GOT3 (cell line): ENCODE results near the gene SUSD6.
"Not testable (repeated sequence)": the region's sequence is repeated elsewhere in the genome, so short reads cannot be mapped to it uniquely, and the experiment has no call there.

Source experiments
- DNase-seq: peaks from one replicate; lab custom pipeline; 2025; ENCODE audit warnings: mixed read lengths; lab: John Stamatoyannopoulos, UW

The SUSD6 gene

DNA sequence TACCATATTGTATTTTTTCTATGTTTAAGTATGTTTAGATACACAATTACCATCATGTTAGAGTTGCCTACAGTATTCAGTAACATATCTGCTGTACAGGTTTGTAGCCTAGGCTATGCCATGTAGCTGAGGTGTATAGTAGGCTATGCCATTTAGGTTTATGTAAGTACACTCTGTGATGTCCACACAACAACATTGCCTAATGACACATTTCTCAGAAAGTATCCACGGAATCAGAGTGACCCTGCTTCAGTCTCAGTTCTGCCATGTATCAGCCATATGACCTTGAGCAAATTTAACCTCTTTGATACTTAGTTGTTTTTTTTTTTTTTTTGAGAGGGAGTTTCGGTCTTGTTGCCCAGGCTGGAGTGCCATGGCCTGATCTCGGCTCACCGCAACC is 12.7 kb downstream of the SUSD6 start:
- no peak for DNase-seq

GRCh38 chr14:69625299-69626131 is 14.1 kb downstream of the SUSD6 start:
- no peak for DNase-seq

DNA sequence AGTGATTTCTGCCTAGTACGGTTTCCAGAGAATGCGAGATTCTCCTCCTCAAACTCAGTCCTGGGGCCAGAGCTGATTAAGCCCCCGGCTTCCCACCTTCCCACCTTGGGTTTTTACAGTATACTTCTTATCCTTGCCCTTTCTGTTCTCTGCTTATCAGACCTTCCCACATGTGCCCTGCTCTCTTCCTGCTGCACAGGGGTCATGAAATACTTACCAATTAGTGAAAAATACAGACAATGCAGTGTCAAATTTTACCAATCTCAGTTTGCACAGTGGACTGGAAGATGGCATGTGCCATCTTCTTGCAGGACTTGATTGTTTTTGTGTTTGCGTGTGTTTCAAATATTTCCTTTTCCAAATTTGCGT is 14.7 kb downstream of the SUSD6 start:
- DNase-seq: no peak

- no peak for DNase-seq
Observed at GRCh38 chr14:69629225-69630127, 18.1 kb downstream of the SUSD6 start.

DNA sequence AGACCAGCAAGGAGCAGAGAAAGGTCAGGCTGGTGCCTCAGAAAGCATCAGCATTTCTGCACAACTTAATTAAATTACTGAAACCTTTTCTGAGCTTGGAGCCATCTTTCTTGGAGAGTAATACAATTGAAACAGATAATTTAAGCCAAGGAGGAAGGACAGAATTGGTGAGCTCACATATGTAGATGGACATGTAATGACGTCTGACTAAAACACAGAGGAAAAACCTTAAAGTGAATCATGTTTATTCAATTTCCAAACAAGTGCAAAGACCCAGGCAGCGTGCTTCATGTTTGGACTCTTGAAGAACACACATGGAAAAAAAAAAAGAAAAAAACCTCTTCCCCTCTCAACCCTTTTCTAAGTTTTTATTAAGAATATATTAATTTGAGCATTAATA is 19.0 kb downstream of the SUSD6 start:
- no peak for DNase-seq

DNA sequence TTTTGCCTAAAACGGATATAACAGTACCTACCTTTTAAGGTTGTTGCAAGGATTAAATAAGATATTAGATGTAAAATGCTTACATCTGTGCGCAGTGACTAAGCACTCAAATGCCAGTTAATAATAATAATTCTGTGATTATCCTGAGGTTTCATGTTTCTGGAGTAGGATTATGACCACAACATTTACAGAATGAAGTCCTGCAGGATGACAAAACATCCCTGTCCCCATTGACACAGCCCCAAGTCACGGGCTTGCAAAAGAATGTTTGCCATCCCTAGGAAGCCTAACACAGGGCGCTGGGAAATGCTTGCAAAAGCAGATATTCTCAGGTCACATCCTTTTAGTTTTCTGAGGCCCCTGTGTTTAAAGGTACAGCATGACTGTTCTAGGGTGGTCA is 20.1 kb downstream of the SUSD6 start:
- no peak for DNase-seq

- no peak for DNase-seq
Observed at GRCh38 chr14:69632164-69632563, 20.8 kb downstream of the SUSD6 start.

DNA sequence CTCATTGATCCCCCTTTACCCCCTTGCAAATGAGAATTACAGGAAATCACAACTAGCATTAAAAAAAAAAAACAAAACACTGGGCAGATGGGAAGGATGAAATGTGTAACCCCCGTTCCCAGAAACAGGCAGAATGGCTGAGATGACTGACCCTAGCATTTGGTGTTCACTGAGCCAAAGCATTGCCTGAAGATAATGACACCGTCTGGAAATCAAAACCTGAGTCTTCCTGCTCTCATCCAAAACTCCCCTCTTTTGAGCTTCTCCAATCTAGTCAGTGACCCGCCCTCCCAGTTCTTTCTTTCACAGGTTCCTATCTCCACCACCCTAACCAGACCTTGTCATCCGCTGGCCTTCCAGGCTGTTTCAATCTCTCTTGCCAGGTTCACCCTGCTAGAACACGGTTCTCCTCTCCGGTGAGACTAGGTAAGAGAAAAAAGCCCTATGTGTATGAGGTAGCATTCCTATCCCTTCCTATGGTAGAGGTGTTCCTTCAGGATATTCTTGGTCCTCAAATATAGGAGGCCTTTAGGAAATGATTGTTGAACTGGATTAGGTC is 21.3 kb downstream of the SUSD6 start:
- DNase-seq: no peak

DNA sequence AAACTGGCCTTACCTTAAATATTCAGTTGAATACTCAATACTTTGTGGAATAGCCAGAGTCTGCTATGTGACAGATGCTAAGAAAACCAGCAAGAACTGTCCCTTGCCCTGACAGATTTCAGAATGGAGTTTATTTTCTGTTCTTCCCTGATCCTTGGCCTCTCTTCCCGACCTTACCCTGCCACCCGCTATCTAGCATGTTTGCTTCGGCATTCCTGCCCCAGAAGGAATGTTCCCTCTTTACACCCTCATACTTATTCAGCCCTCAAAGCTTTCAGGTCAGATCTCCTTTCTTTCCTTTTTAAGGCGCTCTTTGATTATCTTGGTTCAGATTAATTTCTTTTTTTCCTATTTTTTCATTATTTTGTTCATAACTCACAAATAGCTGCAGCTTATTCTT is 21.8 kb downstream of the SUSD6 start:
- DNase-seq: no peak

GRCh38 chr14:69635981-69636639 is 24.7 kb downstream of the SUSD6 start:
- DNase-seq: no peak

GRCh38 chr14:69636718-69637480 is 25.5 kb downstream of the SUSD6 start:
- no peak for DNase-seq

DNA sequence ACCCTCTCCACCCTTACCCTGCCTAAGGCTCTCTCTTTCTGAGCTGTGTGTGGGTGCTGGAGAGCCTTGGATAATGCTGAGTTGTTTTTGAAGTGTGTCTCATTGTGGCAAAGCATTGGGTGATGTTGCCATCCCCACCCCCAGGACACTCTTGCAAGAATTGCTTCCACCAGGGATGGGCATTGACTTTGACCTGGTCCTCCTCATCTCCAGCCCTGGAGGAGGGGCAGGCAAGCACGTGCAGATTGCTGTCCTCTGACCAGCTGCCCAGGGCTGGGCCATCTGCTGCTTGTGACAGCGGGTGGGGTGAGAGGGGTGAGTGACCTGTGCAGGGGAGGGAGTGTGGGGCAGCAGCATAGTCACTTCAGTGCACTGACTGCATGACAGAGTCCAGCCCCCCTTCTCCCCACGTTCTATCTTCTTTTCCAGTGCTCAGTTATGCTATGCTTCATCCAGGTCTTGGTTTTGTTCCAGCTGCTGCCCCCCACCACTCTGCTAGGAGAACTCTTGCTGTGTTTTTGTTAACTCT is 26.2 kb downstream of the SUSD6 start:
- DNase-seq: no peak

GRCh38 chr14:69640931-69641330 is 29.5 kb downstream of the SUSD6 start:
- DNase-seq: no peak

DNA sequence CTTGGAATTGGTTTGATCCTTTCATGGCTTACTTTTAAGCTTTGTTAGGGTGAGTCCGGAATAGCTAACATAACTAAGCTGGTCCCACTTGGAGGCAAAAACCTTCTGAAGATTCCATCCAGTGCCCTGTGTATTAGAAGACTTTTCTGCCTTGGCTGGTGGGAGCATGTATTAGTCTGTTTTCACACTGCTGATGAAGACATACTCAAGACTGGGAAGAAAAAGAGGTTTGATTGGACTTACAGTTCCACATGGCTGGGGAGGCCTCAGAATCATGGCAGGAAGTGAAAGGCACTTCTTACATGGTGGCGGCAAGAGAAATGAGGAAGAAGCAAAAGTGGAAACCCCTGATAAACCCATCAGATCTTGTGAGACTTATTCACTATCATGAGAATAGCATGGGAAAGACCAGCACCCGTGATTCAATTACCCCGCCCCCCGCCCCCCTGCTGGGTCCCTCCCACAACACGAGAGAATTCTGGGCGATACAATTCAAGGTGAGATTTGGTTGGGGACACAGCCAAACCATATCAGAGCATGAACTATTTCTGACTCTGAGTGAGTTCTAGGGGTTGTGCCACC is 30.9 kb downstream of the SUSD6 start:
- not testable (repeated sequence) for DNase-seq

DNA sequence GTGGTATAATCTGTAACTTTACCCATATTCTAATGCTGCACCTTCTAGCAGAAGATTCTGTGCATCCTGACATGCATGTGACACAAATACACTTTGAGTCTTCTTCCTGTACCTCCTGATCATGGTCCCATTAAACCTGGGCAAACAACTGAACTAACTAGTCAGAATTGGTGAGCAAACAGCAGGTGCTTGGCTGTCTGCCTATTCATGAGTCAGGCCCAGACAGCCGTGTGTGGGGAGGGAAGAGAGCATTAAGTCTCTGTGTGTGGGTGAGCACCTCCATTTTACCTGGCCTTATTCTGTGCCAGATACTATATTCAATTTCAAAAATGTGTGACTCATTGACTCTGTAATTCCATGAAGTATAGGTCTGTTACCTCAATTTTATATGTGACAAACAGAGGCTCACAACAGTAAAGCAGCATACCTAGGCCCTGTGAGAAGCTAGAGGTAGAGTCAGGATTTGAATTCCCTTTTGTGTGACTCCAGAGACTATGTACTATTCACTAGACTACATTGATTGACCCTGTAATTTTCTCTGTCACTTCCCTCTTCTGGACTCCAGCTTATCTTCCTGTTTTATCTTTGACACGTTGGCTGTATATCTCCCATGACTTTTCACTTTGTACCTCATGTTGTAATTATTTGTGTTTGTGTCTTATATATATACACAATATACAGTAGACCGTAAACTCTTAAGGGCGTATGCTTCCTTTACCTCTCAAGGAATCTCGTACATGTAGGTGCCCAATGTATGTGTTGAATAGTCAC is 32.2 kb downstream of the SUSD6 start:
- DNase-seq: no peak

- no peak for DNase-seq
Observed at GRCh38 chr14:69644814-69645213, 33.4 kb downstream of the SUSD6 start.

DNA sequence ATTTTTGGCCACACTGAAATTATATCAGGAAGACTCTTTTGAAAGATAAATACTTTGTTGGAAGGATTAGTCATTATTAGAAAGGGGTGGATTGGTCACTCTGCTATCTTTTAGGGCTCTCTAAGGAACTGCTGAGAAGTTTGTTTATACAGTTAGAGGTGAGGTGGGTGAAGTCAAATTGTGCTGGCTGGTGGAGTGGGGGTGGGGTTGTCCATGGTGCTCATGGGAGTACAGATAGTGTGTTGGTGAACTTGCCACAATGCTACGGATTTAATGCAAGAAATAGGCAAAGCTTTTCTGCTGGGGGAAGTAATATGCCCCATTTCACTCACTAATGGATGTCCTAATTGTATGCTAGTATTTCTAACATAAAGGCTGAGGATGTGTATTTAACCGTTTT is 35.8 kb downstream of the SUSD6 start:
- DNase-seq: no peak

GRCh38 chr14:69647642-69648041 is 36.2 kb downstream of the SUSD6 start:
- not testable (repeated sequence) for DNase-seq

GRCh38 chr14:69648480-69649451 is 37.4 kb downstream of the SUSD6 start:
- no peak for DNase-seq
